ENCODE data around the gene MT1F.
"Not testable (repeated sequence)": the region's sequence is repeated elsewhere in the genome, so short reads cannot be mapped to it uniquely, and the experiment has no call there.

MT1F gene

GRCh38 chr16:56669840-56670619, 12.3 kb downstream of the MT1F start:
- Histone ChIP-seq H3K9me3 (ENCODE audit: control insufficient read depth, insufficient read depth, low read length) (no peaks in the 10 kb centered on the region), H3K4me3 (ENCODE audit: low read depth, low read length) (peak overlapping the region; percentile 48), H3K36me3 (ENCODE audit: control insufficient read depth, insufficient read depth, low read length) (no peaks in the 10 kb centered on the region), H3K4me1 (ENCODE audit: control insufficient read depth, insufficient read depth, low read length) (peaks cover 13% of the 10 kb centered on the region), H3K27me3 (ENCODE audit: control insufficient read depth, insufficient read depth, low read length) (peaks cover 89% of the 10 kb centered on the region), H3K9ac (ENCODE audit: low read depth, low read length) (no peak overlapping the region)

GRCh38 chr16:56670620-56670934, 12.8 kb downstream of the MT1F start:
- Histone ChIP-seq H3K9ac (ENCODE audit: low read depth, low read length) (no peak overlapping the region), H3K4me1 (ENCODE audit: control insufficient read depth, insufficient read depth, low read length) (peaks cover 13% of the 10 kb centered on the region), H3K36me3 (ENCODE audit: control insufficient read depth, insufficient read depth, low read length) (no peaks in the 10 kb centered on the region), H3K27me3 (ENCODE audit: control insufficient read depth, insufficient read depth, low read length) (peaks cover 89% of the 10 kb centered on the region), H3K4me3 (ENCODE audit: low read depth, low read length) (peak overlapping the region; percentile 48), H3K9me3 (ENCODE audit: control insufficient read depth, insufficient read depth, low read length) (no peaks in the 10 kb centered on the region)

GRCh38 chr16:56671691-56672090, 13.9 kb downstream of the MT1F start:
- not testable (repeated sequence) for H3K4me3 ChIP-seq (ENCODE audit: low read depth, low read length); H3K9ac ChIP-seq (ENCODE audit: low read depth, low read length); H3K9me3 ChIP-seq (ENCODE audit: control insufficient read depth, insufficient read depth, low read length); H3K36me3 ChIP-seq (ENCODE audit: control insufficient read depth, insufficient read depth, low read length)
- Histone ChIP-seq H3K27me3 (ENCODE audit: control insufficient read depth, insufficient read depth, low read length) (peaks cover 84% of the 10 kb centered on the region), H3K4me1 (ENCODE audit: control insufficient read depth, insufficient read depth, low read length) (peaks cover 14% of the 10 kb centered on the region)

- not testable (repeated sequence) for H3K9me3 ChIP-seq (ENCODE audit: control insufficient read depth, insufficient read depth, low read length); H3K9ac ChIP-seq (ENCODE audit: low read depth, low read length); H3K36me3 ChIP-seq (ENCODE audit: control insufficient read depth, insufficient read depth, low read length); H3K4me3 ChIP-seq (ENCODE audit: low read depth, low read length)
- peaks cover 84% of the 10 kb centered on the region for H3K27me3 ChIP-seq (ENCODE audit: control insufficient read depth, insufficient read depth, low read length)
- peaks cover 18% of the 10 kb centered on the region for H3K4me1 ChIP-seq (ENCODE audit: control insufficient read depth, insufficient read depth, low read length)
Observed at GRCh38 chr16:56672171-56672570, 14.4 kb downstream of the MT1F start.

GRCh38 chr16:56672761-56673536, 15.2 kb downstream of the MT1F start:
- peaks cover 81% of the 10 kb centered on the region for H3K27me3 ChIP-seq (ENCODE audit: control insufficient read depth, insufficient read depth, low read length)
- peaks cover 15% of the 10 kb centered on the region for H3K4me1 ChIP-seq (ENCODE audit: control insufficient read depth, insufficient read depth, low read length)
- H3K9ac ChIP-seq (ENCODE audit: low read depth, low read length), result no peak overlapping the region
- H3K4me3 ChIP-seq (ENCODE audit: low read depth, low read length), result no peak overlapping the region
- no peaks in the 10 kb centered on the region for H3K9me3 ChIP-seq (ENCODE audit: control insufficient read depth, insufficient read depth, low read length)
- H3K36me3 ChIP-seq (ENCODE audit: control insufficient read depth, insufficient read depth, low read length), result no peaks in the 10 kb centered on the region

GRCh38 chr16:56673921-56674320, 16.2 kb downstream of the MT1F start:
- peaks cover 15% of the 10 kb centered on the region for H3K4me1 ChIP-seq (ENCODE audit: control insufficient read depth, insufficient read depth, low read length)
- H3K27me3 ChIP-seq (ENCODE audit: control insufficient read depth, insufficient read depth, low read length), result peaks cover 76% of the 10 kb centered on the region
- no peak overlapping the region for H3K9ac ChIP-seq (ENCODE audit: low read depth, low read length)
- H3K36me3 ChIP-seq (ENCODE audit: control insufficient read depth, insufficient read depth, low read length), result no peaks in the 10 kb centered on the region
- H3K9me3 ChIP-seq (ENCODE audit: control insufficient read depth, insufficient read depth, low read length), result no peaks in the 10 kb centered on the region
- no peak overlapping the region for H3K4me3 ChIP-seq (ENCODE audit: low read depth, low read length)

- not testable (repeated sequence) for H3K4me3 ChIP-seq (ENCODE audit: low read depth, low read length); H3K9ac ChIP-seq (ENCODE audit: low read depth, low read length); H3K36me3 ChIP-seq (ENCODE audit: control insufficient read depth, insufficient read depth, low read length); H3K9me3 ChIP-seq (ENCODE audit: control insufficient read depth, insufficient read depth, low read length)
- Histone ChIP-seq H3K4me1 (ENCODE audit: control insufficient read depth, insufficient read depth, low read length) (peaks cover 15% of the 10 kb centered on the region), H3K27me3 (ENCODE audit: control insufficient read depth, insufficient read depth, low read length) (peaks cover 76% of the 10 kb centered on the region)
Observed at GRCh38 chr16:56674570-56674969, 16.8 kb downstream of the MT1F start.

GRCh38 chr16:56675685-56676210, 18.0 kb downstream of the MT1F start:
- H3K9ac ChIP-seq (ENCODE audit: low read depth, low read length), result peak overlapping the region; percentile 0
- H3K4me1 ChIP-seq (ENCODE audit: control insufficient read depth, insufficient read depth, low read length), result peaks cover 11% of the 10 kb centered on the region
- H3K4me3 ChIP-seq (ENCODE audit: low read depth, low read length), result peak overlapping the region; percentile 65
- H3K27me3 ChIP-seq (ENCODE audit: control insufficient read depth, insufficient read depth, low read length), result peaks cover 76% of the 10 kb centered on the region
- H3K36me3 ChIP-seq (ENCODE audit: control insufficient read depth, insufficient read depth, low read length), result no peaks in the 10 kb centered on the region
- no peaks in the 10 kb centered on the region for H3K9me3 ChIP-seq (ENCODE audit: control insufficient read depth, insufficient read depth, low read length)

- peaks cover 11% of the 10 kb centered on the region for H3K4me1 ChIP-seq (ENCODE audit: control insufficient read depth, insufficient read depth, low read length)
- H3K9me3 ChIP-seq (ENCODE audit: control insufficient read depth, insufficient read depth, low read length), result no peaks in the 10 kb centered on the region
- H3K27me3 ChIP-seq (ENCODE audit: control insufficient read depth, insufficient read depth, low read length), result peaks cover 72% of the 10 kb centered on the region
- no peaks in the 10 kb centered on the region for H3K36me3 ChIP-seq (ENCODE audit: control insufficient read depth, insufficient read depth, low read length)
- H3K4me3 ChIP-seq (ENCODE audit: low read depth, low read length), result no peak overlapping the region
- H3K9ac ChIP-seq (ENCODE audit: low read depth, low read length), result no peak overlapping the region
Observed at GRCh38 chr16:56677474-56677873, 19.7 kb downstream of the MT1F start.

- Histone ChIP-seq H3K36me3 (ENCODE audit: control insufficient read depth, insufficient read depth, low read length) (no peaks in the 10 kb centered on the region), H3K4me1 (ENCODE audit: control insufficient read depth, insufficient read depth, low read length) (peaks cover 17% of the 10 kb centered on the region), H3K9ac (ENCODE audit: low read depth, low read length) (no peak overlapping the region), H3K4me3 (ENCODE audit: low read depth, low read length) (no peak overlapping the region), H3K27me3 (ENCODE audit: control insufficient read depth, insufficient read depth, low read length) (peaks cover 69% of the 10 kb centered on the region), H3K9me3 (ENCODE audit: control insufficient read depth, insufficient read depth, low read length) (no peaks in the 10 kb centered on the region)
Observed at GRCh38 chr16:56679078-56679730, 21.4 kb downstream of the MT1F start.

GRCh38 chr16:56679818-56680217, 22.1 kb downstream of the MT1F start:
- H3K9me3 ChIP-seq (ENCODE audit: control insufficient read depth, insufficient read depth, low read length), result no peaks in the 10 kb centered on the region
- no peak overlapping the region for H3K9ac ChIP-seq (ENCODE audit: low read depth, low read length)
- peaks cover 15% of the 10 kb centered on the region for H3K4me1 ChIP-seq (ENCODE audit: control insufficient read depth, insufficient read depth, low read length)
- peaks cover 69% of the 10 kb centered on the region for H3K27me3 ChIP-seq (ENCODE audit: control insufficient read depth, insufficient read depth, low read length)
- H3K4me3 ChIP-seq (ENCODE audit: low read depth, low read length), result no peak overlapping the region
- H3K36me3 ChIP-seq (ENCODE audit: control insufficient read depth, insufficient read depth, low read length), result no peaks in the 10 kb centered on the region

Measured in iPS-15b (cell line).